H9 (cell line): ENCODE results near the gene CTDSP2. TPM values are rescaled to one million over a fixed set of nuclear protein-coding genes. Genes with fewer than 3 reads are reported as not detected.

Experiments used
- DNase-seq: peaks from one replicate; pipeline ENCODE4 v3.0.0-alpha.2; 2017
- H2AFZ ChIP-seq: one replicate; pipeline ENCODE4 v1.6.1; 2013; ENCODE audit warnings: mild to moderate bottlenecking, low read length, control low read depth, moderate library complexity
- H2AK5ac ChIP-seq: 2 replicates; pipeline ENCODE4 v1.6.1; 2013; ENCODE audit warnings: low read length, control low read depth, mixed read lengths; ENCODE audit not compliant: insufficient read length
- H2BK120ac ChIP-seq: one replicate; pipeline ENCODE4 v1.6.1; 2013; ENCODE audit warnings: low read depth, mild to moderate bottlenecking, low read length, control low read depth, inconsistent platforms; ENCODE audit not compliant: poor library complexity, severe bottlenecking
- H2BK12ac ChIP-seq: 2 replicates; pipeline ENCODE4 v1.6.1; 2013; ENCODE audit warnings: low read length, control low read depth, mixed read lengths, low read depth; ENCODE audit not compliant: insufficient read length
- H2BK15ac ChIP-seq: 2 replicates; pipeline ENCODE4 v1.6.1; 2013; ENCODE audit warnings: low read depth, low read length, control low read depth
- H2BK20ac ChIP-seq: one replicate; pipeline ENCODE4 v1.6.1; 2013; ENCODE audit warnings: low read depth, mild to moderate bottlenecking, low read length, control low read depth, inconsistent platforms; ENCODE audit not compliant: poor library complexity, severe bottlenecking
- H2BK5ac ChIP-seq: 2 replicates; pipeline ENCODE4 v1.6.1; 2013; ENCODE audit warnings: low read length, control low read depth, mixed read lengths; ENCODE audit not compliant: insufficient read length
- H3K14ac ChIP-seq: 2 replicates; pipeline ENCODE4 v1.6.1; 2013; ENCODE audit warnings: low read length, control low read depth; ENCODE audit not compliant: insufficient read depth
- H3K18ac ChIP-seq: 2 replicates; pipeline ENCODE4 v1.6.1; 2013; ENCODE audit warnings: low read depth, mild to moderate bottlenecking, mixed read lengths, low read length, control low read depth; ENCODE audit not compliant: insufficient read length
- H3K23ac ChIP-seq: 2 replicates; pipeline ENCODE4 v1.6.1; 2013; ENCODE audit warnings: low read length, control low read depth, mixed read lengths, low read depth; ENCODE audit not compliant: insufficient read length
- H3K23me2 ChIP-seq: 2 replicates; pipeline ENCODE4 v1.6.1; 2013; ENCODE audit warnings: low read depth, mild to moderate bottlenecking, mixed read lengths, low read length, control low read depth; ENCODE audit not compliant: insufficient read length, poor library complexity, severe bottlenecking
- H3K27ac ChIP-seq: 2 replicates; pipeline ENCODE4 v1.5.1; 2013; ENCODE audit warnings: low read length, control low read depth, mixed read lengths, low read depth; ENCODE audit not compliant: insufficient read length
- H3K27me3 ChIP-seq: 2 replicates; pipeline ENCODE4 v1.6.1; 2013; ENCODE audit warnings: low read length, control low read depth, inconsistent platforms; ENCODE audit not compliant: insufficient read depth
- H3K4ac ChIP-seq: 2 replicates; pipeline ENCODE4 v1.6.1; 2013; ENCODE audit warnings: low read depth, mild to moderate bottlenecking, control low read depth, inconsistent platforms, low read length, moderate library complexity
- H3K4me1 ChIP-seq: 2 replicates; pipeline ENCODE4 v1.6.1; 2013; ENCODE audit warnings: low read length, control low read depth, inconsistent platforms; ENCODE audit not compliant: insufficient read depth
- H3K4me2 ChIP-seq: 2 replicates; pipeline ENCODE4 v1.6.1; 2013; ENCODE audit warnings: low read length, control low read depth, mixed read lengths; ENCODE audit not compliant: insufficient read length, insufficient read depth
- H3K56ac ChIP-seq: 2 replicates; pipeline ENCODE4 v1.6.1; 2013; ENCODE audit warnings: low read depth, mild to moderate bottlenecking, mixed read lengths, low read length, control low read depth; ENCODE audit not compliant: insufficient read length
- H3K79me1 ChIP-seq: 2 replicates; pipeline ENCODE4 v1.6.1; 2013; ENCODE audit warnings: low read depth, mild to moderate bottlenecking, moderate library complexity, low read length, control low read depth, inconsistent platforms; ENCODE audit not compliant: insufficient read depth, poor library complexity, severe bottlenecking
- H3K79me2 ChIP-seq: 2 replicates; pipeline ENCODE4 v1.6.1; 2013; ENCODE audit warnings: low read length, control low read depth, inconsistent platforms; ENCODE audit not compliant: insufficient read depth
- H3K9ac ChIP-seq: 2 replicates; pipeline ENCODE4 v1.6.1; 2013; ENCODE audit warnings: low read length, control low read depth, mixed read lengths; ENCODE audit not compliant: insufficient read length; ENCODE audit errors: extremely low read depth
- H3K9me3 ChIP-seq: one replicate; pipeline ENCODE4 v1.6.1; 2013; ENCODE audit warnings: low read depth, low read length, inconsistent platforms; ENCODE audit not compliant: control insufficient read depth
- H3T11ph ChIP-seq: one replicate; pipeline ENCODE4 v1.6.1; 2013; ENCODE audit warnings: mild to moderate bottlenecking, low read length, control low read depth, inconsistent platforms
- H4K20me1 ChIP-seq: one replicate; pipeline ENCODE4 v1.6.1; 2013; ENCODE audit not compliant: control insufficient read depth, insufficient read length, insufficient read depth
- H4K5ac ChIP-seq: 2 replicates; pipeline ENCODE4 v1.6.1; 2013; ENCODE audit warnings: low read depth, mild to moderate bottlenecking, mixed read lengths, low read length, control low read depth; ENCODE audit not compliant: insufficient read length
- H4K8ac ChIP-seq: replicated peaks from 2 replicates; pipeline ENCODE4 v1.6.1; 2013; ENCODE audit warnings: low read length, control low read depth, mixed read lengths, low read depth; ENCODE audit not compliant: insufficient read length
- H4K91ac ChIP-seq: 2 replicates; pipeline ENCODE4 v1.6.1; 2013; ENCODE audit warnings: low read depth, mild to moderate bottlenecking, moderate library complexity, mixed read lengths, low read length, control low read depth; ENCODE audit not compliant: insufficient read length
- H3K27ac Mint-ChIP-seq, 3 experiments: 2 replicates in 2 of 3; 3 replicates in 1 of 3; pipeline ENCODE4 v1.8.0; 2020 to 2021; ENCODE audit warnings: mixed read lengths in 3 of 3, mild to moderate bottlenecking in 1 of 3, moderate library complexity in 1 of 3
- H3K27me3 Mint-ChIP-seq: 2 replicates; pipeline ENCODE4 v1.8.0; 2021; ENCODE audit warnings: low read depth, mild to moderate bottlenecking, moderate library complexity, mixed read lengths
- H3K36me3 Mint-ChIP-seq, 3 experiments: 2 replicates in 2 of 3; 3 replicates in 1 of 3; pipeline ENCODE4 v1.8.0; 2020 to 2021; ENCODE audit warnings: low read depth in 3 of 3, mixed read lengths in 3 of 3; ENCODE audit not compliant: insufficient read depth in 1 of 3
- H3K4me1 Mint-ChIP-seq, 2 experiments: 2 replicates each; pipeline ENCODE4 v1.8.0; 2020; ENCODE audit warnings: mixed read lengths in 2 of 2
- H3K4me3 Mint-ChIP-seq, 2 experiments: 2 replicates in 1 of 2; 3 replicates in 1 of 2; pipeline ENCODE4 v1.8.0; 2020 to 2021; ENCODE audit warnings: mild to moderate bottlenecking in 2 of 2, mixed read lengths in 2 of 2, moderate library complexity in 1 of 2
- H3K9me3 Mint-ChIP-seq, 2 experiments: 2 replicates in 1 of 2; 3 replicates in 1 of 2; pipeline ENCODE4 v1.8.0; 2020; ENCODE audit warnings: mild to moderate bottlenecking in 2 of 2, mixed read lengths in 2 of 2, moderate library complexity in 1 of 2
- CTCF ChIP-seq: fragments of 200-600 bp; sonication (generic); conservative IDR thresholded peaks from 3 replicates; pipeline ENCODE4 v1.8.0; 2021; ENCODE audit warnings: antibody characterized with exemption, mild to moderate bottlenecking
- WGBS: extraction: QIAGEN DNeasy Blood & Tissue Kit; methylation state at CpG from one replicate; pipeline ENCODE4 v1.1.7; 2013; ENCODE audit warnings: missing lambda C conversion rate, low lambda C conversion rate, mixed read lengths; ENCODE audit not compliant: insufficient read length; ENCODE audit errors: extremely low coverage; 5-methylcytosine and 5-hydroxymethylcytosine counted together
- long read RNA-seq: library from polyadenylated mRNA; unstranded; transcript quantifications from one replicate; pipeline ENCODE4 v2.0.0, GENCODE V29; 2020
- total RNA-seq: library from RNA; stranded (reverse); gene quantifications from 2 replicates; pipeline ENCODE4 v1.2.1, GENCODE V29; 2021

Gene CTDSP2
- 97.5 and 103 TPM in 2 replicates for total RNA-seq
- long read RNA-seq, full-length matches to known transcripts = 3 of 54 reads
- long read RNA-seq, partial matches to known transcripts = 3 of 54 reads
- long read RNA-seq, other reads (novel, unspliced or antisense) = 48 of 54 reads

GRCh38 chr12:57846577-57847319 is at the start of gene CTDSP2:
CTDSP2 (minus strand) TSS chr12:57846729; CDS start chr12:57846435, 294 bp downstream.
- DNase-seq = peak; percentile 99

More at GRCh38 chr12:57846577-57847319, at the start of gene CTDSP2:
- H3K4me1 Mint-ChIP-seq = peaks cover 48 to 50% of the 10 kb centered on the region in 2 experiments
- Histone ChIP-seq H3K4me1 (peaks cover 16% of the 10 kb centered on the region), H3K79me1 (no peaks in the 10 kb centered on the region), H3K14ac (peak within 1 kb of the TSS; percentile 100), H2BK12ac (peak within 1 kb of the TSS; percentile 94), H3T11ph (peak within 1 kb of the TSS; percentile 57), H3K4me2 (peak within 1 kb of the TSS; percentile 58), H3K9me3 (no peaks in the 10 kb centered on the region), H3K56ac (peak within 1 kb of the TSS; percentile 20), H2AFZ (no peak within 1 kb of the TSS), H3K23ac (no peak within 1 kb of the TSS), H3K23me2 (peaks cover 20% of the 10 kb centered on the region), H3K9ac (peak within 1 kb of the TSS; percentile 97), H2BK120ac (peak within 1 kb of the TSS; percentile 98), H3K27ac (peak within 1 kb of the TSS; percentile 81), H3K18ac (peak within 1 kb of the TSS; percentile 100), H3K27me3 (no peaks in the 10 kb centered on the region), H3K79me2 (peaks cover 20% of the 10 kb centered on the region; the same call in 1 of the 2 replicates), H2BK20ac (no peak within 1 kb of the TSS), H2AK5ac (no peak within 1 kb of the TSS), H4K91ac (peak within 1 kb of the TSS; percentile 97), H4K20me1 (no peaks in the 10 kb centered on the region), H4K5ac (peak within 1 kb of the TSS; percentile 83), H2BK15ac (peak within 1 kb of the TSS; percentile 41), H4K8ac (no peak within 1 kb of the TSS), H2BK5ac (peak within 1 kb of the TSS; percentile 99), H3K4ac (peak within 1 kb of the TSS; percentile 64)
- peak within 1 kb of the TSS; percentile 87 to 93 (median 93); a peak in 6 of 7 replicates for H3K27ac Mint-ChIP-seq
- TF ChIP-seq CTCF = no peak
- peak within 1 kb of the TSS; percentile 81 to 87 for H3K4me3 Mint-ChIP-seq
- no peaks in the 10 kb centered on the region for H3K9me3 Mint-ChIP-seq
- peaks cover 16% of the 10 kb centered on the region for H3K27me3 Mint-ChIP-seq
- WGBS = no CpG with 5 or more reads among the region's 58 CpGs
- peaks cover 0 to 2% (median 0%) of the 10 kb centered on the region in 3 experiments; a peak in 3 of 7 replicates for H3K36me3 Mint-ChIP-seq
